HG03439 (cell line): ENCODE results near the gene ARMC5.
"Not testable (repeated sequence)": the region's sequence is repeated elsewhere in the genome, so short reads cannot be mapped to it uniquely, and the experiment has no call there.

ENCODE experiments used
- ATAC-seq: cut with Tn5 transposase; IDR thresholded peaks from one replicate; pipeline ENCODE4 v1.9.1; 2021; ENCODE audit warnings: mild to moderate bottlenecking, moderate library complexity; ENCODE audit not compliant: unreplicated experiment

Gene ARMC5

GRCh38 chr16:31476303-31477219, 17.3 kb downstream of the ARMC5 start:
- ATAC-seq, result no peak

DNA sequence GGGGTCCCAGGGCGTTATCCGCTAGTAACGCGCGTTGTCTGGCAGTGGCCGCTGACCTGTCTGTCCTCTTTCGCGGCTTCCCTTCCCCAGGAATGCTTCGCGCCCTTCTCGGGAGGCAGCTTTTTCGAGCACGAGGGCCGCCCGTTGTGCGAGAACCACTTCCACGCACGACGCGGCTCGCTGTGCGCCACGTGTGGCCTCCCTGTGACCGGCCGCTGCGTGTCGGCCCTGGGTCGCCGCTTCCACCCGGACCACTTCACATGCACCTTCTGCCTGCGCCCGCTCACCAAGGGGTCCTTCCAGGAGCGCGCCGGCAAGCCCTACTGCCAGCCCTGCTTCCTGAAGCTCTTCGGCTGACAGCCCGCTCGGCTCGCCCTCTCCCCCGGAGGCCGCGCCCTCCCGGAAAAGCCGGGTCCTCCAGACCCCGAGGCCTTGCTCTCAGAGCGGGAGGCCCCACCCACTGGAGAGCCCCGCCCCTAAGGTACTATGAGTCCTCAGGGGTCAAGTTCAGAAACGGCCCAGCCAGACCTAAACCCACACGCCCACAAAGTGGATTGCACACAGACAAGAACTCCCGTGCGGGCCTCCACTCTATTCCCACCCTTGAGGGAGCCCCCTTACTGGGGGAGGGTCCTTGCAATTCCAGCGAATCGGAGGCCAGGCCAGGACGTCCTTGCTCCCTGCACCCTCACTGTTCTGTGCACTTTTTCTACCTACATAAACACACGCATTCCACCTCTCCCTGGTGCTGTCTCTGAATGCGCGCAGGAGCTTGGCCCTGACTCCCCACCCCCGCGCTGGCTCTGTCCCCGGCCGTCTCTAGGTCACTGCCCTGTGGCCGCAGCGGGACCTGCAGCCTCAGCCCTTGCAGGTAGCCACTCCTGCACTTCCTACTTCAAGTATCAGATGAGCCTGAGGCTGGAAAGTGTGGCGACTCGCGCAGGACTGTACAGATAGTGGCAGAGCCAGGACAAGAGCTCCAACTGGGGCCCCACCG, 18.2 kb downstream of the ARMC5 start:
- ATAC-seq, result no peak

DNA sequence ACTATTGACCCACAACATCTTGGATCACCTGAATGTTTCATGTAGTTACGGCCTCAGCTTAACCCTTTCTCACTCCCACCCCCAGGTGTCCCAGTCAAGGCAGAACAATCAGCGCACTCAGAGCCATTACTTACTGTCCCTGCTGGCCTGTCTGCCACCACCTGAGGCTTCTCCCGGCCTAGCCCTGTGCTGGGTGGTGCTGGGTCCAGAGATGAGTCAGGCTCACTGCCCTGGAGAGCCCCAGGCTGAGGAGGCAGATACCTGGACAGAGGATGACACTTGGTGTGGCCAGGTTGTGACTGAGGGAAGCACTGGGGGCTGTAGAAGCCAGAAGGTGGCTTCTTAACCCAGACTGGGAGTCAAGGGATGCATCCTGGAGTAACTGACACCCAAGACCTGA, 19.7 kb downstream of the ARMC5 start:
- ATAC-seq, result no peak

DNA sequence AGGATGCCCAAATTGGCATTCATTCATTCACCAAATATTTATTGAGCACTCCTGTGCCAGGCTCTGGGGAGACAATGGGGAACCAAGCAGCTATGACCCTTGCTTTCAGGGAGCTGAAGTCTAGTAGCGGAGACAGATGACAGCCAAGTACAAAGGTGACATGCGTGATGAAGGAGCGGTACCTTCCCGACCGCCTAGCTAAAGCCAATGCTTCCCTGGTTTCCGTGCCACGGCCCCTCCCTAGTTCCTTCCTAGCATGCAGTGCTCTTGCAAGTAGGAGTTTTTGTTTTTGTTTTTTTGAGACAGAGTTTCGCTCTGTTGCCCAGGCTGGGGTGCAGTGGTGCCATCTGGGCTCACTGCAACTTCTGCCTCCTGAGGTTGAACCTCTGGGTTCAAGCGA, 20.4 kb downstream of the ARMC5 start:
- ATAC-seq, result no peak

DNA sequence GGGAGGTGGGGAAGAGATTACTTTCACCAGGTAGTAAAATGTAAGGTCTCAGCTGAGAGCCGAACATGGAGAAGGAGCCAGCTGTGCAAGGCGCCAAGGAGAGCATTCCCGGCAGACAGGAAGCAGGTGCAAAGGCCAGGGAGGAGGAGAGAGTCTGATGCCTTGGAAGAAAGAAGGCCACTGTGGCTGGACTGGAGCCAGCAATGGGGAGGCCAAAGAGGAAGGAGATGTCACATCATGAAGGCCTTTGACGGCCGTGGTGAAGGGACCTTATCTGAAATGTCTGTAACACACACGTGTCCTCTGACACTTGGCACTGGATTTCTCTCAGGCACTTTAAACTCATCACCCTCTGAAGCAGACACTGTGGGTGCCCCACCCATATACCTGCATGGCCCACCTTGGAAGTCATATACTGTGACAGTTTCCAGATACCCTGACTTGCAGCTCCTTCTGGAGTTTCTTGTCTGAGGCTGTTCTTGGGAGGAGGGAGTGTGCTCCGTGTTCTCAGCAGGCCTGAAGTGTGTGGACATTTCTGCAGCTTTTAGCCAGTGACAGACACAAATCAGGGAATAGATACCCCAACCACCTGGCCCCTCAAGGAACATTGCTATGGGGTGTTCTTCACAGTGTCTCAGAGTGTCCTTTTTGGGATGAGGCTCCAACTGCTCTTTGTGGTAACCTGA, 21.7 kb downstream of the ARMC5 start:
- ATAC-seq, result no peak

DNA sequence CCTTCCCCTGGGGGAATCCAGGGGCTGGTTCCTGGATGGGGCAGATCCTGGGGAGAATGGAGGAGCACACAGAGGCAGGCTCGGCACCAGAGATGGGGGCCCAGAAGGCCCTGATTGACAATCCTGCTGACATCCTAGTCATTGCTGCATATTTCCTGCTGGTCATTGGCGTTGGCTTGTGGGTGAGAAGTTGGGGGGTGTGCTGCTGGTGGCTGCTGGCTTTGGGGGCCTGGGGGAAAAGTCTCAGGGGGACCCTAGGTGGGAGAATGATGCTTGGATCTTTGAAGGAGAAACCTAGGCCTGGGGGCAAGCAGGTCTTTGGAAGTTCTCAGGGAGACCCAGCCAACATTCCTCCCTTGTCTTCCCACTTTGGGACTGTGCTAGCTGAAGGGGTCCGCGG, 23.8 kb downstream of the ARMC5 start, which contains the start of gene SLC5A2:
SLC5A2 (plus strand) TSS at position 43 of the 400 bp plus-strand sequence; CDS start at position 57, 14 bp downstream.
- no peak for ATAC-seq

DNA sequence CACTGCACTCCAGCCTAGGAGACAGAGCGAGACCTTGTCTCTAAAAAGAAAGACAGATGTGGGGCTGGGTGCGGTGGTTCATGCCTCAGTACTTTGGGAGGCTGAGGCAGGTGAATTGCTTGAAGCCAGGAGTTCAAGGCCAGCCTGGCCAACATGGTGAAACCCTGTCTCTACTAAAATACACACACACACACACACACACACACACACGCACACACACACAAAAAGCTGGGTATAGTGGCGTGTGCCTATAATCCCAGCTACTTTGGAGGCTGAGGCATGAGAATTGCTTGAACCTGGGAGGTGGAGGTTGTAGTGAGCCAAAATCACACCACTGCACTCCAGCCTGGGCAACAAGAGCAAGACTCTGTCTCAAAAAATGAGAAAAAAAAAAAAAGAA, 24.7 kb downstream of the ARMC5 start:
- ATAC-seq, result not testable (repeated sequence)

DNA sequence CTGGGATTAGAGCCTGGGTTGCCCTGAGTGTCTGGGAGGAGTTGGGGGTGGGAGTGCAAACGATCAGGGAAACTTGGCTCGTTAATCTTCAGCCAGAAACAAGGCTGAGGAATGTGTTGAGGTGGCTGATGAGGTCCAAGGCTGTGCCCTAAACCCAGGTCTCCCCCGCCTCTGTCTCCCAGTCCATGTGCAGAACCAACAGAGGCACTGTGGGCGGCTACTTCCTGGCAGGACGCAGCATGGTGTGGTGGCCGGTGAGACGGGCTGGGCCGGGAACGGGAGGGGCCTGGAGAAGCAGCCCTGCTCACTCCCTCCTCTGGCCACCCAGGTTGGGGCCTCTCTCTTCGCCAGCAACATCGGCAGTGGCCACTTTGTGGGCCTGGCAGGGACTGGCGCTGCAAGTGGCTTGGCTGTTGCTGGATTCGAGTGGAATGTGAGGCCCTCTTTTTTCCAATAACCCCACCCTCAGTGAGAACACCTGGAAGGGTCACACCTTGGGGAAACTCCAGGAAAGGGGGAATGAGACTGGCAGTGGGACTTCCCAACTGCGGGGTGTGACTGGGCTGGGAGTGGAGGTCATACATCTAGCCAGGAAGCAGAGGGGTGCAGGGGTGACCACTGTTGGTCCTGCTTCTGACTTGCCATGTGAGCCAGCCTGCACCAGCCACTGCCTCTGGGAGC, 25.3 kb downstream of the ARMC5 start:
- ATAC-seq, result no peak

DNA sequence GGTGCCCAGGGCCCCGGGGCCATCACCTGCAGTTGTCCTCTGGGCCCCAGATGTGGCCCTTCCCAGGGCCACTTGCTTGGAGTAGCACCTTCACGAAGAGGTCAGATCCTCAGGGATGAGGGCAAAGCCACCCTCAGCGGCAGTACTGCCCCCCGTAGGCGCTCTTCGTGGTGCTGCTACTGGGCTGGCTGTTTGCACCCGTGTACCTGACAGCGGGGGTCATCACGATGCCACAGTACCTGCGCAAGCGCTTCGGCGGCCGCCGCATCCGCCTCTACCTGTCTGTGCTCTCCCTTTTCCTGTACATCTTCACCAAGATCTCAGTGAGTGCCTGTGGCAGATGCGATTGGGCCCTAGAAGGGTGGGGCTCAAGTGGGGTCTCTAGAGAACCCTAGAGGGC, 26.3 kb downstream of the ARMC5 start:
- no peak for ATAC-seq

GRCh38 chr16:31486045-31486444, 26.7 kb downstream of the ARMC5 start:
- no peak for ATAC-seq

DNA sequence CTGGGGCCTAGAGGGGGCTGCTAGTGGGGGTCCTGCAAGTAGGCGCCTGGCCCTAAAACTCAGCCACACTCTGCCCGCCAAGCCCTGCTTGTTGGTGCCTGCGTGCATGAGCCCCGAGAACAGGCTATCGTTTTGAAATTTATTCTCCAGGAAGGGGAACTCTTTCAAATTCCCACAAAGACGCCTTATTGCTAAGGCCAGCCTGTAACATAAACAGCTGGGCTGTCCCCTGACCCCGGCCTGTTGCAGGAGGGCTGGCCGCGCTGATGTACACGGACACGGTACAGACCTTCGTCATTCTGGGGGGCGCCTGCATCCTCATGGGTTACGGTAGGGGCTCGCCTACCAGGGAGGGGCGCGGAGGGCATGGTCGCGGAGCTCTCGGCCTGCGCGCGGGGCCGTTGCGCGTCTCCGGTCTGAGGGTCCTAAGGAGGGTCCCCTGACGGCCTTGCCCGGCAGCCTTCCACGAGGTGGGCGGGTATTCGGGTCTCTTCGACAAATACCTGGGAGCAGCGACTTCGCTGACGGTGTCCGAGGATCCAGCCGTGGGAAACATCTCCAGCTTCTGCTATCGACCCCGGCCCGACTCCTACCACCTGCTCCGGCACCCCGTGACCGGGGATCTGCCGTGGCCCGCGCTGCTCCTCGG, 27.9 kb downstream of the ARMC5 start:
- ATAC-seq, result no peak

DNA sequence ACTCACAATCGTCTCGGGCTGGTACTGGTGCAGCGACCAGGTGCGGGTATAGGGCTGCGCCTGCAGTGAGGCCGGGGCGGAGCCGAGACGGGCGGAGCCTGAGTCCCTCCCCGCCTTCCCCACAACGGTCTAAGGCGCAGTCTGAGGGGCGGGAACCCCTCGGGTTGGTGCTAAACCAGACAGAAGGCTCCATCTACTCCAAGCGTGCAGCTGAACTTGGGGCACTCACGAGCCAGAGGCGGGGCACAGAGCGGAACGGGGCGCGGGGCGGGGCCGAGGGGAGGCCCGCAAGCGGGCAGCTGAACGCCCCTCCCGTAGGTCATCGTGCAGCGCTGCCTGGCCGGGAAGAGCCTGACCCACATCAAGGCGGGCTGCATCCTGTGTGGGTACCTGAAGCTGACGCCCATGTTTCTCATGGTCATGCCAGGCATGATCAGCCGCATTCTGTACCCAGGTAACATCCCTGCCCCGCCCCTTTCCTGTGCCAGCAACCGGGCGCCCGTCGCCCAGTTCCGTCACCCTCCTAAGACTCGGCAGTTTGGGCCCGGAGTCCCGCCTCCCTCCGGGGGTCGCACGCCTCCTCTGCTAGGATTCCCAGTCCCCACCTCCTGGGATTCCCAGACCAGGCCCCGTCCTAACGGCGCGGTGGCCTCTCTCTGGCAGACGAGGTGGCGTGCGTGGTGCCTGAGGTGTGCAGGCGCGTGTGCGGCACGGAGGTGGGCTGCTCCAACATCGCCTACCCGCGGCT, 28.6 kb downstream of the ARMC5 start:
- ATAC-seq, result peak; percentile 62

DNA sequence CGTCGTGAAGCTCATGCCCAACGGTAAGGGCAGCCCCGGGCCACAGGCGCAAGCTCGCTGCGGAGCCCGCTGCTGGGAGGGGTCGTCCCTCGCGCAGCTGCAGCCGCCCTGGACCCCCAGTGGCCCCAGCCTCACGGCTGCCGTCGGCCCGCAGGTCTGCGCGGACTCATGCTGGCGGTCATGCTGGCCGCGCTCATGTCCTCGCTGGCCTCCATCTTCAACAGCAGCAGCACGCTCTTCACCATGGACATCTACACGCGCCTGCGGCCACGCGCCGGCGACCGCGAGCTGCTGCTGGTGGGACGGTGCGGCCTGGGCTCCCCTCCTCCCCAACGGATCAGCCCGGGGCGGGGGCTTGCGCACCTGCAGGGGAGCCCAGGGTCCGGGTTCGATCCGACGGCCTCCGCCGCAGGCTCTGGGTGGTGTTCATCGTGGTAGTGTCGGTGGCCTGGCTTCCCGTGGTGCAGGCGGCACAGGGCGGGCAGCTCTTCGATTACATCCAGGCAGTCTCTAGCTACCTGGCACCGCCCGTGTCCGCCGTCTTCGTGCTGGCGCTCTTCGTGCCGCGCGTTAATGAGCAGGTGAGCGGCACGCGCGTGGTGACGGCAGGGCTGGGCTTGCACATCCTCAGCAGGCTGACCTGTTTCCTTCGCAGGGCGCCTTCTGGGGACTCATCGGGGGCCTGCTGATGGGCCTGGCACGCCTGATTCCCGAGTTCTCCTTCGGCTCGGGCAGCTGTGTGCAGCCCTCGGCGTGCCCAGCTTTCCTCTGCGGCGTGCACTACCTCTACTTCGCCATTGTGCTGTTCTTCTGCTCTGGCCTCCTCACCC, 29.4 kb downstream of the ARMC5 start:
- ATAC-seq, result no peak

DNA sequence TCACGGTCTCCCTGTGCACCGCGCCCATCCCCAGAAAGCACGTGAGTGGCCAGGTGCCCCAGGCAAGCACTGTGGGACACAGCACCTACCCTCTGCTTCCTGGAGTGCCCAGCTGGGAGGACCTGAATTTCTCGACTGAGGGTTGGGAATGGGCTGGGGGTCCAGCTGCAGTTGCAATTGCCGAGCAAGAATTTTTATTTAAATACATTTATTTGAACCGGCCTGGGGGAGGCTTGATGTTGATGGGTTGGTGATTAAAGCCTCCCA, 29.9 kb downstream of the ARMC5 start:
- ATAC-seq, result no peak

- no peak for ATAC-seq
These were observed 30.6 kb downstream of the ARMC5 start for GRCh38 chr16:31489616-31490584.

DNA sequence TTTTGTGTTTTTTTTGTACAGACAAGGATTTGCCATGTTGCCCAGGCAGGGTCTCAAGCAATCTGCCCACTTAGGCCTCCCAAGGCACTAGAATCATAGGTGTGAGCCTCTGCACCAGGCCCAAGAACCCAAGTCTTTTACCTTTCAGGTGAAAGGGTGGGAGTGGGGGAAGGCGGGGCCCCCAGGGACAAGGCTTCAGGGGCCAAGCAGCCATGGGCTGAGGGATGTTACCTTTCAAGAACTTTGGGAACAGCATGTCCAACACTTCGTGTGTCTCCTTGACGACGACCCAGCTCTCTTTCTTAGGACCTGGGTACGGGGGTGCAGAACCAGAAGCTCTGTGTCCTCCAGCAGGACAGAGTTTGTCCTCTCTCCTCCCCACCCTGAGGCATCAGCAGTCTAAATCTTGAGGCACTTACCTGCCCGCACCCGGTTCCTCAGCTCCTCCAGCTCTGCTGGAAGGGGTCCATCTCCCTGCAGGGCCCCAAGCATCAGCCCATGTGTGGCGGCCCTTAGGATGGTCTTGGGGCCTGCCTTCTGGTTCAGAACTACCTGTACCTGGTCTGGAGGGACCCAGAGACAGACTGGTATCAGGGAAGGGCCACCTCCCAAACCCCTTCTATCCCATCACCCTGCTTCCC, 32.6 kb downstream of the ARMC5 start:
- ATAC-seq, result no peak
